HL-60 (cell line): ENCODE data around the gene RHOH.

ENCODE experiments used
- DNase-seq, 2 experiments: peaks; one replicate each; pipeline ENCODE4 v3.0.0-alpha.2; 2010 to 2020; ENCODE audit warnings: low read depth in 1 of 2, low spot score in 1 of 2
- H3K27ac ChIP-seq: fragments of 250-450 bp; sonication (Bioruptor Pico); replicated peaks from 2 replicates; pipeline ENCODE4 v1.5.1; 2020; ENCODE audit warnings: mild to moderate bottlenecking, moderate library complexity
- H3K27me3 ChIP-seq: fragments of 250-450 bp; sonication (Bioruptor Pico); 2 replicates; pipeline ENCODE4 v1.5.1; 2021; ENCODE audit warnings: mild to moderate bottlenecking, moderate library complexity; ENCODE audit not compliant: insufficient read depth, poor library complexity, severe bottlenecking
- H3K4me3 ChIP-seq: replicated peaks from 2 replicates; pipeline ENCODE4 v1.5.1; 2011; ENCODE audit warnings: mild to moderate bottlenecking, control low read depth, low read length; ENCODE audit not compliant: insufficient read depth
- GABPA ChIP-seq: IDR thresholded peaks from 2 replicates; pipeline ENCODE4 v1.6.1; 2012; ENCODE audit warnings: low read depth
- POLR2AphosphoS5 ChIP-seq: IDR thresholded peaks from 2 replicates; pipeline ENCODE4 v1.6.1; 2012; ENCODE audit warnings: low read depth
- SPI1 ChIP-seq: IDR thresholded peaks from 2 replicates; pipeline ENCODE4 v1.6.1; 2012; ENCODE audit warnings: low read depth, mild to moderate bottlenecking, borderline replicate concordance
- TF ChIP-seq, protein P1 (sequence below): IDR thresholded peaks from 2 replicates; pipeline ENCODE4 v1.6.1; 2012; ENCODE audit warnings: low read depth; ENCODE audit not compliant: insufficient replicate concordance
- TF ChIP-seq, protein P2 (sequence below): IDR thresholded peaks from one replicate; pipeline ENCODE4 v1.5.1; 2011; ENCODE audit warnings: low read length, control low read depth, inconsistent platforms; ENCODE audit not compliant: insufficient read depth

Gene RHOH

DNA sequence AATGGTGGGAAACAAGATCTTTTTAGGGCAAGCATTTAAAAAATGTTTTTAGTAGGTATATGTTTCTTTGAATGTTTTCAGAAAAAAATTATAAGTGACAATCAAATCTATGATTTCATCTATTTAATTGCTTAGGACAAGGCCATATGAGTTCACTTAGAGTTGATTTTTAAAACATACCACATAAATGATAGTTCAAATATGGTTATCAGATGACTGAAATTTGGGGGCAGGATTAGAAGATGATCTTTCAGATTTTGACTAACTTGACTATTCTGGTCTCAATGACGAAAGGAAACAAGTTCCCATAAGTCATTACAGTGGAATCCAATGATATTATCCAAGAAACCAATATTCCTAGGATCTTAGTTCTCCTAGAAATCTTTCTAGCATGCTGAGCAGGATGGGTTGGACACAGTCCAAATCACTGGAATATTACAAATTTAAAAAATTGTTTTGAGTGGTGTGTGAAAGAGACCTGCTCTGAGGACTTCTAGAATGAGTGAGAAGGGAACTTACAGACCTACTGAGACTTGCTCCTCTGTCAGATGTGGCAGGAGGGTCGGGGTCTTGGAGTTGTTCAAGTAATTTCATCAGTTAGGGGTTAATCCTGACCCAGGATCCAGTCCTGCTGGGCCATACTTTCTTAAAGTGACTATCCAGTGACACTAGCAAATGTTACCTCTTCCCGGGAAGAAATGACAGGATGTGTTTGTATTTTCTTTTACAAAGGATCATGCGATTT, 20.0 kb downstream of the RHOH start:
- no peak for TF ChIP-seq GABPA
- TF ChIP-seq, protein P1, sequence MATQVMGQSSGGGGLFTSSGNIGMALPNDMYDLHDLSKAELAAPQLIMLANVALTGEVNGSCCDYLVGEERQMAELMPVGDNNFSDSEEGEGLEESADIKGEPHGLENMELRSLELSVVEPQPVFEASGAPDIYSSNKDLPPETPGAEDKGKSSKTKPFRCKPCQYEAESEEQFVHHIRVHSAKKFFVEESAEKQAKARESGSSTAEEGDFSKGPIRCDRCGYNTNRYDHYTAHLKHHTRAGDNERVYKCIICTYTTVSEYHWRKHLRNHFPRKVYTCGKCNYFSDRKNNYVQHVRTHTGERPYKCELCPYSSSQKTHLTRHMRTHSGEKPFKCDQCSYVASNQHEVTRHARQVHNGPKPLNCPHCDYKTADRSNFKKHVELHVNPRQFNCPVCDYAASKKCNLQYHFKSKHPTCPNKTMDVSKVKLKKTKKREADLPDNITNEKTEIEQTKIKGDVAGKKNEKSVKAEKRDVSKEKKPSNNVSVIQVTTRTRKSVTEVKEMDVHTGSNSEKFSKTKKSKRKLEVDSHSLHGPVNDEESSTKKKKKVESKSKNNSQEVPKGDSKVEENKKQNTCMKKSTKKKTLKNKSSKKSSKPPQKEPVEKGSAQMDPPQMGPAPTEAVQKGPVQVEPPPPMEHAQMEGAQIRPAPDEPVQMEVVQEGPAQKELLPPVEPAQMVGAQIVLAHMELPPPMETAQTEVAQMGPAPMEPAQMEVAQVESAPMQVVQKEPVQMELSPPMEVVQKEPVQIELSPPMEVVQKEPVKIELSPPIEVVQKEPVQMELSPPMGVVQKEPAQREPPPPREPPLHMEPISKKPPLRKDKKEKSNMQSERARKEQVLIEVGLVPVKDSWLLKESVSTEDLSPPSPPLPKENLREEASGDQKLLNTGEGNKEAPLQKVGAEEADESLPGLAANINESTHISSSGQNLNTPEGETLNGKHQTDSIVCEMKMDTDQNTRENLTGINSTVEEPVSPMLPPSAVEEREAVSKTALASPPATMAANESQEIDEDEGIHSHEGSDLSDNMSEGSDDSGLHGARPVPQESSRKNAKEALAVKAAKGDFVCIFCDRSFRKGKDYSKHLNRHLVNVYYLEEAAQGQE = no peak
- no peak for TF ChIP-seq SPI1
- no peak for TF ChIP-seq POLR2AphosphoS5
- TF ChIP-seq, protein P2, sequence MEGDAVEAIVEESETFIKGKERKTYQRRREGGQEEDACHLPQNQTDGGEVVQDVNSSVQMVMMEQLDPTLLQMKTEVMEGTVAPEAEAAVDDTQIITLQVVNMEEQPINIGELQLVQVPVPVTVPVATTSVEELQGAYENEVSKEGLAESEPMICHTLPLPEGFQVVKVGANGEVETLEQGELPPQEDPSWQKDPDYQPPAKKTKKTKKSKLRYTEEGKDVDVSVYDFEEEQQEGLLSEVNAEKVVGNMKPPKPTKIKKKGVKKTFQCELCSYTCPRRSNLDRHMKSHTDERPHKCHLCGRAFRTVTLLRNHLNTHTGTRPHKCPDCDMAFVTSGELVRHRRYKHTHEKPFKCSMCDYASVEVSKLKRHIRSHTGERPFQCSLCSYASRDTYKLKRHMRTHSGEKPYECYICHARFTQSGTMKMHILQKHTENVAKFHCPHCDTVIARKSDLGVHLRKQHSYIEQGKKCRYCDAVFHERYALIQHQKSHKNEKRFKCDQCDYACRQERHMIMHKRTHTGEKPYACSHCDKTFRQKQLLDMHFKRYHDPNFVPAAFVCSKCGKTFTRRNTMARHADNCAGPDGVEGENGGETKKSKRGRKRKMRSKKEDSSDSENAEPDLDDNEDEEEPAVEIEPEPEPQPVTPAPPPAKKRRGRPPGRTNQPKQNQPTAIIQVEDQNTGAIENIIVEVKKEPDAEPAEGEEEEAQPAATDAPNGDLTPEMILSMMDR = no peak
- Histone ChIP-seq H3K4me3 (no peak overlapping the region), H3K27ac (no peak overlapping the region), H3K27me3 (no peaks in the 10 kb centered on the region)
- DNase-seq = no peak

GRCh38 chr4:40221744-40222143, 24.9 kb downstream of the RHOH start:
- TF ChIP-seq, protein P1 = no peak
- no peak for TF ChIP-seq SPI1
- TF ChIP-seq, protein P2 = no peak
- no peak for TF ChIP-seq POLR2AphosphoS5
- TF ChIP-seq GABPA = no peak
- DNase-seq = no peak
- Histone ChIP-seq H3K27me3 (no peaks in the 10 kb centered on the region), H3K27ac (no peak overlapping the region), H3K4me3 (no peak overlapping the region)

DNA sequence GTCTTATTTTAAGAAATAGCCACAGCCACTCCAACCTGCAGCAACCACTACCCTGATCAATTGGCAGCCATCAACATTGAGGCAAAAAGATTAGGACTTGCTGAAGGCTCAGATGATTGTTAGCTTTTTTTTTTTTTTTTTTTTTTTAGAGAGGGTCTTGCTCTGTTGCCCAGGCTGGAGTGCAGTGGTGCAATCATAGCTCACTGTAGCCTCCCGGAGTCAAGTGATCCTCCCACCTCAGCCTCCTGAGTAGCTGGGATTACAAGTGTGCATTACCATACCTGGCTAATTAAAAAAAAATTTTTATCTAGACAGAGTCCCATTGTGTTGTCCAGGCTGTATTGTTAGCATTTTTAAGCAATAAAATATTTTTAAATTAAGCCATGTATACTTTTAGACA, 26.5 kb downstream of the RHOH start:
- no peak for DNase-seq
- H3K4me3 ChIP-seq = no peak overlapping the region
- H3K27ac ChIP-seq = no peak overlapping the region
- no peaks in the 10 kb centered on the region for H3K27me3 ChIP-seq
- TF ChIP-seq POLR2AphosphoS5 (no peak), GABPA (no peak), SPI1 (no peak)
- TF ChIP-seq, protein P1 = no peak
- TF ChIP-seq, protein P2 = no peak
